ENCODE results near the gene LIN37. TPM values are rescaled to one million over a fixed set of nuclear protein-coding genes. Genes with fewer than 3 reads are reported as not detected.

The LIN37 gene
- total and polyA plus RNA-seq, 2 of the 13 experiments (the other 11 are each of a cell fraction or from before 2014, with no cell fraction given): 6.3 to 8.7 TPM

- ChIA-PET CTCF (ENCODE audit: low intra/inter-chr PET ratio, low total read pairs) (interaction anchor here (7.0 kb wide), 1 partner anchor 20 kb away, joined by 201 read pairs; no protein-coding TSS in a partner anchor), POLR2A (interaction anchor here (5.0 kb wide), 1 partner anchor 11 kb away, joined by 23 read pairs; no protein-coding TSS in a partner anchor)
- FAIRE-seq (no peak), ATAC-seq (no peak), DNase-seq (ENCODE audit: low spot score) (no peak)
- in situ Hi-C loops (cut with HindIII; ENCODE audit: extremely low pct_ligation_motif_present, low pct_unique_long_range_greater_than_20kb) (no loop called here), intact Hi-C loops (cut with micrococcal nuclease; ENCODE audit: unreplicated experiment) (no loop called here)
- no TSS peak for BruUV-seq (replicated peaks)
- Histone ChIP-seq H3K27ac (ENCODE audit: extremely low read length, insufficient read depth, low read length) (no peak overlapping the region), H2AFZ (ENCODE audit: low read length) (no peak overlapping the region), H3K27me3 (ENCODE audit: control insufficient read depth in 1 of 2, insufficient read depth in 2 of 2, low read length in 2 of 2) (no peaks in the 10 kb centered on the region), H3K36me3 (replicated peaks in 1 of 2; ENCODE audit: control insufficient read depth in 1 of 2, insufficient read depth in 2 of 2, low read length in 2 of 2) (no peaks in the 10 kb centered on the region), H3K4me1 (ENCODE audit: insufficient read depth, low read length) (peaks cover 24% of the 10 kb centered on the region), H3K9ac (ENCODE audit: insufficient read depth, low read depth, low read length) (no peak overlapping the region), H4K20me1 (ENCODE audit: insufficient read depth, low read length) (peaks cover 6% of the 10 kb centered on the region), H3K79me2 (ENCODE audit: insufficient read depth, low read length) (peaks cover 8% of the 10 kb centered on the region), H3K9me3 (ENCODE audit: low read length) (no peaks in the 10 kb centered on the region), H3K4me3 (replicated peaks in 1 of 3; ENCODE audit: insufficient read depth in 1 of 3, low read depth in 2 of 3, low read length in 3 of 3) (no peak overlapping the region), H3K4me2 (ENCODE audit: low read depth, low read length) (no peak overlapping the region)
- WGBS (ENCODE audit: low lambda C conversion rate): 87% methylated on average over 11 of the region's 12 CpGs
- TF ChIP-seq PRDM15 (CRISPR knock-in tag; IDR thresholded peaks at IDR 0.05) (no peak), KDM1A (CRISPR knock-in tag; IDR thresholded peaks at IDR 0.05) (no peak), ZNF362 (CRISPR knock-in tag; IDR thresholded peaks at IDR 0.05; ENCODE audit: borderline replicate concordance) (no peak), ZNF577 (CRISPR knock-in tag; IDR thresholded peaks at IDR 0.05; ENCODE audit: borderline replicate concordance, low read depth) (no peak), ZNF282 (IDR thresholded peaks at IDR 0.05; ENCODE audit: partially characterized antibody) (no peak), PAF1 (CRISPR knock-in tag; IDR thresholded peaks at IDR 0.05) (no peak), E2F1 (CRISPR knock-in tag; IDR thresholded peaks at IDR 0.05) (no peak), ZNF318 (CRISPR knock-in tag; IDR thresholded peaks at IDR 0.05) (no peak), ZNF772 (CRISPR knock-in tag; IDR thresholded peaks at IDR 0.05) (no peak)
Measured at GRCh38 chr19:35713904-35714495, 34.4 kb upstream of the LIN37 start.
